ENCODE measurements around the gene ABCA9. TPM values are rescaled to one million over a fixed set of nuclear protein-coding genes. Genes with fewer than 3 reads are reported as not detected.
A peak's percentile ranks its signal among the peaks of the same experiment; 100 is the strongest.

ABCA9 gene
- polyA plus RNA-seq, 3 donors, result 0.02 to 0.49 TPM; not detected in 1

- Histone ChIP-seq H3K4me3 (replicated peaks in 1 of 3; ENCODE audit: low read depth in 2 of 3, low read length in 3 of 3) (no peak overlapping the region), H3K79me2 (ENCODE audit: insufficient read depth, low read length) (no peaks in the 10 kb centered on the region), H3K4me2 (replicated peaks; ENCODE audit: extremely low read depth, low read length, poor library complexity, severe bottlenecking) (no peak overlapping the region), H3K36me3 (replicated peaks in 1 of 2; ENCODE audit: control insufficient read depth in 1 of 2, insufficient read depth in 2 of 2, low read length in 2 of 2) (no peaks in the 10 kb centered on the region), H3K27ac (ENCODE audit: low read depth in 1 of 2, low read length in 2 of 2) (no peak overlapping the region), H3K27me3 (ENCODE audit: control insufficient read depth in 2 of 2, insufficient read depth in 2 of 2, low read length in 2 of 2) (no peaks in the 10 kb centered on the region), H3K4me1 (ENCODE audit: control insufficient read depth in 1 of 2, insufficient read depth in 2 of 2, low read length in 2 of 2) (peaks cover 16 to 24% of the 10 kb centered on the region in 2 donors), H3K9me3 (replicated peaks in 1 of 2; ENCODE audit: control insufficient read depth in 1 of 2, insufficient read depth in 1 of 2, low read length in 2 of 2) (no peaks in the 10 kb centered on the region), H3K9ac (ENCODE audit: insufficient read depth, low read length, poor library complexity, severe bottlenecking) (no peak overlapping the region), H2AFZ (ENCODE audit: insufficient read depth, low read depth, low read length, poor library complexity, severe bottlenecking) (no peak overlapping the region), H4K20me1 (ENCODE audit: insufficient read depth, low read length) (no peaks in the 10 kb centered on the region)
- intact Hi-C loops (cut with micrococcal nuclease), result no loop called here
- WGBS (ENCODE audit: insufficient coverage), result no CpG with 5 or more reads among the region's 9 CpGs
- Mint-ChIP-seq H3K36me3 (no peaks in the 10 kb centered on the region), H3K4me3 (no peak overlapping the region), H3K27ac (no peak overlapping the region), H3K4me1 (peaks cover 21% of the 10 kb centered on the region), H3K9me3 (peaks cover 0 to 5% (median 2%) of the 10 kb centered on the region in 7 donors), H3K27me3 (ENCODE audit: low read depth in 3 of 3) (no peaks in the 10 kb centered on the region)
- no peak for DNase-seq
- no peak for TF ChIP-seq CTCF (IDR thresholded peaks at IDR 0.05)
Measured at GRCh38 chr17:69103557-69104233, 43.0 kb upstream of the ABCA9 start.

GRCh38 chr17:69098625-69099024 lies 37.9 kb upstream of the ABCA9 start:
- no peaks in the 10 kb centered on the region for H3K9me3 ChIP-seq (replicated peaks in 1 of 2; ENCODE audit: control insufficient read depth in 1 of 2, insufficient read depth in 1 of 2, low read length in 2 of 2)
- H3K9ac ChIP-seq (ENCODE audit: insufficient read depth, low read length, poor library complexity, severe bottlenecking), result no peak overlapping the region
- no peaks in the 10 kb centered on the region for H4K20me1 ChIP-seq (ENCODE audit: insufficient read depth, low read length)
- Mint-ChIP-seq H3K9me3 (peaks cover 0 to 4% (median 0%) of the 10 kb centered on the region in 7 donors), H3K36me3 (no peaks in the 10 kb centered on the region), H3K27ac (peak overlapping the region; percentile 76 to 93 (median 88)), H3K27me3 (ENCODE audit: low read depth in 3 of 3) (no peaks in the 10 kb centered on the region), H3K4me1 (peaks cover 45% of the 10 kb centered on the region), H3K4me3 (no peak overlapping the region)
- peak overlapping the region in 1 of 3 experiments; percentile 13 for H3K4me3 ChIP-seq (replicated peaks in 1 of 3; ENCODE audit: low read depth in 2 of 3, low read length in 3 of 3)
- peaks cover 47 to 63% of the 10 kb centered on the region in 2 donors for H3K4me1 ChIP-seq (ENCODE audit: control insufficient read depth in 1 of 2, insufficient read depth in 2 of 2, low read length in 2 of 2)
- no peaks in the 10 kb centered on the region for H3K27me3 ChIP-seq (ENCODE audit: control insufficient read depth in 2 of 2, insufficient read depth in 2 of 2, low read length in 2 of 2)
- TF ChIP-seq CTCF (IDR thresholded peaks at IDR 0.05), result no peak
- intact Hi-C loops (cut with micrococcal nuclease), result loop anchor here in 1 of 2 donors (5.0 kb wide), 1 partner anchor 69 kb away; no protein-coding TSS in a partner anchor
- H3K36me3 ChIP-seq (replicated peaks in 1 of 2; ENCODE audit: control insufficient read depth in 1 of 2, insufficient read depth in 2 of 2, low read length in 2 of 2), result no peaks in the 10 kb centered on the region
- peak; percentile 40 to 67 (median 49) for DNase-seq
- WGBS (ENCODE audit: insufficient coverage), result no CpG with 5 or more reads among the region's 4 CpGs
- peak overlapping the region; percentile 49 to 70 for H3K27ac ChIP-seq (ENCODE audit: low read depth in 1 of 2, low read length in 2 of 2)
- peak overlapping the region; percentile 28 for H3K4me2 ChIP-seq (replicated peaks; ENCODE audit: extremely low read depth, low read length, poor library complexity, severe bottlenecking)
- H3K79me2 ChIP-seq (ENCODE audit: insufficient read depth, low read length), result no peaks in the 10 kb centered on the region
- no peak overlapping the region for H2AFZ ChIP-seq (ENCODE audit: insufficient read depth, low read depth, low read length, poor library complexity, severe bottlenecking)

All from CD14-positive monocyte (primary cell).